Sciatic nerve (tissue), 2 donors: ENCODE measurements around the gene GABRR1. TPM values are rescaled to one million over a fixed set of nuclear protein-coding genes. Genes with fewer than 3 reads are reported as not detected.
A peak's percentile ranks its signal among the peaks of the same experiment; 100 is the strongest.
"Not testable (repeated sequence)": the region's sequence is repeated elsewhere in the genome, so short reads cannot be mapped to it uniquely, and the experiment has no call there.

Experiments
- ATAC-seq: fragments of 200-7000 bp; cut with Tn5 transposase; one replicate; pipeline ENCODE4 v1.9.1; 2020; ENCODE audit warnings: mild to moderate bottlenecking, moderate library complexity
- DNase-seq: peaks from one replicate; pipeline ENCODE4 v3.0.0-alpha.2; 2020; ENCODE audit warnings: low spot score
- intact Hi-C: fragments of 100-400 bp; cut with DNase I; formaldehyde crosslinking; loops from one replicate; pipeline ENCODE4 v1.14.2; 2022
- total RNA-seq: library from RNA; stranded (reverse); fragmentation: NEBNext Ultra II Directional; extraction: Animal tissue kit (Norgen Biotek cat#: 25700); gene quantifications from one replicate; pipeline ENCODE4 v1.2.1, GENCODE V29; 2021
- donor health status: DM: no; HTN: no; CAD: no.
- donor health status: DM: no; HTN: no; CAD: no.

GABRR1 gene
- 0.27 TPM for total RNA-seq

DNA sequence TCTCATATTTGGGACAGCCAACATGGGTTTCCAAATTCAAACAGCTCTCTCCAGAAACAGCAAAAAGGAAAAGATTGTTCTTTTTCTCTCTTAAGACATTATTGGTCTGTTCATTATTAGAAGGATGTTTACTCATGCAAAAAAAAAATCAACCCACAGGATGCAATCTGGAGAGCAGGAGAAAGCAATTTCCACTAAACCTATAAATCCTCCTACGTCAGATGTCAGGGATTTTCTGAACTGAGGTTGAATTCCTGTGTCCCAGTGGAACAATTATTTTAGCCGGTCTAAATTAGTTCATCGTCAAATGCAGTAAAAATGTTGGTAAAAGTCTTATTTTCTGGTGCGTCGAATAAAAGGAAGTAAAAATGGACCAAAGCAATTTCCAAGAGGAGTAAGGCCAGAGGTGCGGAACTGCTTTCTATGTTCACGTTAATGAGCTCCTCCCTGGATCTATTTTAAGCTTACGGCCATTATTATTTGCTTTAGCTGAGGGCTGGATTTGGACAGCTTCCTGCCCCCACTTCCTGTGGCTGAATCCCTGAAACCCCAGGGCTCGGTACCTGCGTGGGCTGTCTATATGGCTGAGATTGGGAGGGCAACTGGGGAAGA, at the start of gene GABRR1:
Gene GABRR1, minus strand, starts transcription at position 60 of the 612 bp plus-strand sequence. Its CDS starts 36 bp downstream, at position 24.
- ATAC-seq (peak; percentile 50), DNase-seq (no peak)
- intact Hi-C loops: no loop called here

GRCh38 chr6:89264296-89264695, 47.1 kb upstream of the GABRR1 start:
- intact Hi-C loops: no loop called here

GRCh38 chr6:89260832-89261231, 43.7 kb upstream of the GABRR1 start:
- ATAC-seq: no peak

More at GRCh38 chr6:89264296-89264695, 47.1 kb upstream of the GABRR1 start:
- no peak for ATAC-seq
- peak; percentile 21 for DNase-seq

DNA sequence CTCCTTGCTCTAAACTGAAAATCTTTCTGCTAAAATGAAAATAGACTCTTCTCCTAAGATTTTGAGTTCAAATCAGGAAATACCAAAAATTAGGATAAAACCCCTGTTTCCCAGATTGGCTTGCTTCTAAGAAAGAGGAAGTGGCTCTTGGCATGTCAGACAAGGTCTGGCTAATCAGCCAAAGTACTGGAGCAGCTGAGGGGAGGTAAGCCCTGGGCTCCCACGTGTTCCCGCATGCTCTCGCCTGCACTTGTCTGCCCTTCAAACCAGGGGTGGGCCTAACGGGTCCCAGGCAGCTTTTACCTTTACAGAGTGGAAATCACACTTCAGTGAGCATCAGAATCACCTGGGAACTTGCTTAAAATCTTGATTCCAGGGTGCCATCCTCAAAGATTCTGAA, 43.2 kb upstream of the GABRR1 start:
- ATAC-seq (no peak), DNase-seq (no peak)
- intact Hi-C loops: no loop called here

More at GRCh38 chr6:89260832-89261231, 43.7 kb upstream of the GABRR1 start:
- intact Hi-C loops: no loop called here
- DNase-seq: no peak

DNA sequence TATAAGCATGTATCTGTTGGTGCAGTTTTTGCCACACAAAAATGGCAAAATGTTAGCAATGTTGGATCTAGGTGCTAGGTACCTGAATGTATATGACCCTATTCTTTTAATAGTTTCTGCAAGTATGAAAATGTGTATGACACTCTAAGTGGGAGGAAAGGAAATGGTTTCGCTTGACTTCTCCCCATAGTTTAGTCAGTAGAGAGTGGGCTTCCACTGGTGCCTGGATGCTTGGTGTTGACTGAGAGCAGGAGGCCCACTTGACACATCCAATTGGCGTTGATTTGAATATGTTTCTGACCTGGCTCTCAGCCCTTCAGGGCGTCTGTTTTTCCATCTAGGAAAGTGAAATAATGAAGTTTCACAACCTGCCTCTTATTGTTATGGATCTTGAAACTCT, 41.8 kb upstream of the GABRR1 start:
- intact Hi-C loops: no loop called here
- DNase-seq: no peak
- ATAC-seq: no peak

GRCh38 chr6:89257781-89258180, 40.6 kb upstream of the GABRR1 start:
- DNase-seq (no peak), ATAC-seq (no peak)
- intact Hi-C loops: no loop called here

- ATAC-seq (no peak), DNase-seq (no peak)
- intact Hi-C loops: no loop called here
Measured at GRCh38 chr6:89257346-89257745, 40.2 kb upstream of the GABRR1 start.

DNA sequence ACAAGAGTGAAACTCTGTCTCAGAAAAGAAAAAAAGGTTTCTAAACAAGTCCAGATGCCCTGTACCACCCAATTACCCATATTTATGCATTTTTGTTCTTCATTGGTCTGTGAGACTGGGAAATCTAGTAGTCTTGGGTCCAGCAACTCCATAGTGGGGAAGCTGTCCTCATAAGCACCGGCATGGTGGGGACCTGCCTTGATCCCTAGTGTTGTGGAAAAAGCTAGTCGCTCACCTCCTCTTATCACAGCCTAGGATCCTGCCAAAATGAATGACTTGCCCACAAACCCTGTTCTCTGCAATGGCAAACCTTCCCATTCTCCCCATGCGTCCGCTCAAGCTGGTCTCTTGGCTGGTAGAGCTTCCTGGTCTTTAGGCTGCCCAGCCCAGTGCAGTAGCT, 38.3 kb upstream of the GABRR1 start:
- ATAC-seq (no peak), DNase-seq (no peak)
- intact Hi-C loops: no loop called here

DNA sequence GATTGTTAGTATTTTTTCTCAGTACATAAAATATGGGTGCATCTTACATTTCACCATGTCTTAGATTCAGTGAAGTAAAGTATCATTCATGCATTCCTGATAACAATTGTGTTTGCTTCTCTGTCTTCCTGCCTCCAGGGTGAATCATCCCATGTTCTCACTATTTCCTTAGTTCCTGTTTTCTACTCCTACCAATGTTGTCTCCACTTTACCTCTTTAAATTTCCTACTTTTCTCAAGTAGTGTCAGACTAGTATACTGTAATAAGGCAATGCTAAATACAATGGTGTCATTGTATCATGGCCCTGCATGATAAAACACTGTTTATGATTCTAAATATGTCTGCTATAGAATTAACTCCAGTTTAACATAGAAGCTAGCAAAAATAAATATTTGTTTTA, 37.4 kb upstream of the GABRR1 start:
- DNase-seq: no peak
- ATAC-seq: no peak
- intact Hi-C loops: no loop called here

DNA sequence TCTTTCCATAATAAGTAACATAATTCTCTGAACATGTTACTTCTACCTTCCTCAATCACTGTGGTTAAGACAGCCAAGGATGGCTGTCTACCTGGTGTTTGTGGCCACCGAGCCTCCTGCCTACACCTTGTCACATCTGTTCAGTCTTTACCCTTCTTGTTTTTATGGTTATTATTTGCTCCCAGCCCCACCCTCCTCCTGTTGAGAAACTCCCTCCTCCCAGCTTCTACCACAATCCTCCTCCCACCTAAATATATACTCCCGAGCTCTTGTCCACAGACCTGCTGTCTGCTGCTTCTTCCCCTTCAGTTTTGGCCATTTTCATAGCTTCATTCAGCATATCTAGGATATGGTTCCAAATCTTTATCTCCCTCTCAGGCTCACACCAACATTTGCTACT, 35.7 kb upstream of the GABRR1 start:
- intact Hi-C loops: no loop called here

DNA sequence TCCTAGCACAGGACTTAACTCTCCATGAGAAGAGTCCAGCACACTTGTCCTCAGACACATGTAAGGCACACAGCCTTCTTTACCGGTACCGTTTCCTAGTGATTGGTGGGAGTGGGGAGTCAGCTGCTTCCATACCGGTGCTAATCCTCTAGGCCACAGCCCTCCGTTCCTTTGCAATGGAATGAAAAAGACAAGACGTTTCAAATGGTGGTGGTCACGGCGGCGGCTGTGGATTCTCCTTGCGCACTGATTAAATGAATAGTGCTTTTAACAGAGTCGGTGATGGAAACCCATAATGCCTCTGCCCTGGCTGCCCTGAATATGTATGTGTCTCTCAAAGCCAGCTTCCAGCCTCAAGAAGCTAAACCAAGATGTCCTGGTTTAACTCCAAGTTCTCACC, 34.8 kb upstream of the GABRR1 start:
- DNase-seq (no peak), ATAC-seq (no peak)
- intact Hi-C loops: no loop called here

More for the DNA sequence above, 35.7 kb upstream of the GABRR1 start:
- ATAC-seq (no peak), DNase-seq (no peak)

DNA sequence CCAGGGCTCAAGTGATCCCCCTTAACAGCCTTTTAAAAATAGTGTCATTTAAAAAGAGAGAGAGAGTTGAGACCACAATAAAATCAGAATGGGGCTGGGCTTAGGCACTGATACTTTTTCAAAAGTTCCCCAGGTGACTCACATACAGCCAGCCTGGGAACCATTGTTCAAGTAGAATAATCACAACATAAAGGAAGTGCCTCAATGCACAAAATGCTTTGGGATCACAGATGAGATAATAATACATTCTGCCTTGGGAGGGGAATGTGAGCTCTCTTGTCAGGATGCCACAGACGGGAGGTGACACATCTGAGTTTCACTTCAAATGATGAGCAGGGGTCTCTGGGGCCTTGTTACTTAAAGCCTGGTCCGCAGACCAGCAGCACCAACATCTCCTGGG, 34.0 kb upstream of the GABRR1 start:
- ATAC-seq (no peak), DNase-seq (no peak)
- intact Hi-C loops: no loop called here

GRCh38 chr6:89250239-89250638, 33.1 kb upstream of the GABRR1 start:
- intact Hi-C loops: no loop called here
- no peak for ATAC-seq

DNA sequence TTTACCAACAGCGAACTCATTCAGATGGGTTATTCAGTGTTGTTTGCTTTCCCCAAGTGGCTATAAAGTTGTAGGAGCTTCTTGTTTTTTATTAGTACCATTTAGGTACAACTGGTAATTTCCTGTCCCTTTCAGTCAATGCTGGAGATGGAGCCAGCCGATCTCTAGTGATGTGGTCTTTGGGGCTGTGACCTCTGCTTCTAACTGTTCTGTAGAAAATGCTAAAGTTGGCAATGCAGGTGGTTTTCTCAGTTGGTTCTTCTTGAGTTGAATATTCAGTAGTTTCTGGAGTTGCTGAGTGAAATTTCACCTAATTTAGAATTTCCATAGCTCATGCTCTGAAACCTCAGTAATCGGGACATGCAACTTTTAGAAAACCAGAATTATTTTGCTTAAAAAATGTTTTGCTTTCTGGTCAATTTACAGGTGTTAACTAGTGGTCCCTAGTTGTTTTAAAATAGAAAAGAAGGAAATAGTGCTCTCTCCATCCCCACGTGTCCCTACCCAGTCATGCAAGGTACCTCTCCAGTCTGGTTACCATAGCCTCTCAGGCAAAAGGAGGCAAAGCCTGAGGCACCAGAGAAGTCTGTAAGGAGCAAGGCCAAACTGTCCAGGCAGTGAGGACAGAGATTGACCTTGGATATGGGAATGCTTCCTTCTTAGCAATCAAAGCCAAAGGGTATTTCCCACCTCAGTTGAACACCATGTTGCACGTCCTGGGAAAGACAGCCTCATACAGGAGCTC, 27.3 kb upstream of the GABRR1 start:
- no peak for ATAC-seq
- intact Hi-C loops: loop anchor here (10.0 kb wide), 1 partner anchor 260 kb away; no protein-coding TSS in a partner anchor

More at GRCh38 chr6:89250239-89250638, 33.1 kb upstream of the GABRR1 start:
- no peak for DNase-seq

GRCh38 chr6:89243331-89243629, 26.1 kb upstream of the GABRR1 start:
- DNase-seq (no peak), ATAC-seq (no peak)
- intact Hi-C loops: loop anchor here (10.0 kb wide), 1 partner anchor 258 kb away; no protein-coding TSS in a partner anchor

More for the DNA sequence above, 27.3 kb upstream of the GABRR1 start:
- DNase-seq: no peak

GRCh38 chr6:89242574-89243330, 25.6 kb upstream of the GABRR1 start:
- intact Hi-C loops: loop anchor here (10.0 kb wide), 1 partner anchor 258 kb away; no protein-coding TSS in a partner anchor
- DNase-seq (no peak), ATAC-seq (no peak)

- intact Hi-C loops: no loop called here
- DNase-seq: no peak
Measured at GRCh38 chr6:89239338-89239737, 22.2 kb upstream of the GABRR1 start.

DNA sequence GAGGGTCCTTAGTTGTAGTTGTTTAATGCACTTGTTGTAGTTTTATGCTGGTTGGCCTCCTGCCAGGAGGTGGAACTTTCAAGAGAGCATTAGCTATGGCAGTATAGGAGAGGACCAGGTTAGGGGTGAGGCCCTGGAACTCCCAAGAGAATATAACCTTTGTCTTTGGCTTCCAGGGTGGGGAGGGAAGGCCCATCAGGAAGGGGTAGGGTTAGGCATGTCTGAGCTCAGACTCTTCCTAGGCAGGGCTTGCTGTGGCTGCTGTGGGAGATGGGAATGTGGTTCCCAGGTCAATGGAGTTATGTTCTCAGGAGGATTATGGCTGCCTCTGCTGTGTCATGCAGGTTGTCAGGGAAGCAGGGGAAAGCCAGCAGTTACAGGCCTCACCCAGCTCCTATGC, 20.0 kb upstream of the GABRR1 start:
- ATAC-seq (no peak), DNase-seq (no peak)
- intact Hi-C loops: no loop called here

More at GRCh38 chr6:89239338-89239737, 22.2 kb upstream of the GABRR1 start:
- no peak for ATAC-seq

GRCh38 chr6:89233605-89234004, 16.4 kb upstream of the GABRR1 start:
- DNase-seq, ATAC-seq, intact Hi-C loops: not testable (repeated sequence)

GRCh38 chr6:89222712-89223039, 5.5 kb upstream of the GABRR1 start:
- ATAC-seq: no peak
- no peak for DNase-seq
- intact Hi-C loops: no loop called here
